ENCODE measurements around the gene DEPDC4. TPM values are rescaled to one million over a fixed set of nuclear protein-coding genes. Genes with fewer than 3 reads are reported as not detected.

Gene DEPDC4
- total and polyA plus RNA-seq, 2 of the 4 experiments (the other 2 are of a cell fraction), result 0.72 to 0.79 TPM

GRCh38 chr12:100238801-100239200, 28.1 kb downstream of the DEPDC4 start:
- POLR2A ChIA-PET (ENCODE audit: unreplicated experiment), result no interaction called here
- intact Hi-C loops (cut with micrococcal nuclease), result no loop called here

More at GRCh38 chr12:100238801-100239200, 28.1 kb downstream of the DEPDC4 start:
- Histone ChIP-seq H2AFZ (replicated peaks; ENCODE audit: low read length, poor library complexity) (no peak overlapping the region), H3K56ac (ENCODE audit: extremely low read depth, insufficient read depth, low read length) (no peak overlapping the region), H3K4me2 (ENCODE audit: low read depth, low read length) (no peak overlapping the region), H3K18ac (ENCODE audit: low read depth, low read length) (no peak overlapping the region), H3K14ac (replicated peaks; ENCODE audit: low read depth, low read length) (no peak overlapping the region), H3K9me3 (ENCODE audit: control insufficient read depth, insufficient read depth, low read length) (no peaks in the 10 kb centered on the region), H4K20me1 (ENCODE audit: insufficient read depth, low read length) (no peaks in the 10 kb centered on the region), H3K4me1 (ENCODE audit: control insufficient read depth, insufficient read depth, low read length) (peaks cover 3% of the 10 kb centered on the region), H2BK120ac (ENCODE audit: low read depth, low read length) (no peak overlapping the region), H4K8ac (ENCODE audit: low read depth in 2 of 2, low read length in 2 of 2) (no peak overlapping the region), H3K23ac (ENCODE audit: low read depth, low read length) (no peak overlapping the region), H3K36me3 (ENCODE audit: control insufficient read depth, insufficient read depth, low read length) (no peaks in the 10 kb centered on the region), H3K4me3 (ENCODE audit: insufficient read depth, low read depth, low read length) (no peak overlapping the region), H3K79me1 (ENCODE audit: low read depth in 1 of 2, low read length in 2 of 2) (no peaks in the 10 kb centered on the region), H3K9me1 (ENCODE audit: insufficient read depth, low read length) (no peaks in the 10 kb centered on the region), H2BK15ac (ENCODE audit: low read depth, low read length) (no peak overlapping the region), H4K5ac (ENCODE audit: low read depth, low read length) (no peak overlapping the region), H2BK5ac (ENCODE audit: low read depth, low read length, poor library complexity, severe bottlenecking) (no peak overlapping the region), H2AK5ac (ENCODE audit: low read depth, low read length) (no peak overlapping the region), H3K4ac (ENCODE audit: low read depth, low read length) (no peak overlapping the region), H2BK20ac (ENCODE audit: low read depth, low read length) (no peak overlapping the region), H4K91ac (ENCODE audit: insufficient read depth, low read depth, low read length) (no peak overlapping the region), H2AK9ac (replicated peaks; ENCODE audit: low read depth, low read length, poor library complexity) (no peak overlapping the region), H3K27ac (ENCODE audit: insufficient read depth, low read length) (no peak overlapping the region), H3K27me3 (ENCODE audit: control insufficient read depth, insufficient read depth, low read length) (no peaks in the 10 kb centered on the region), H3K9ac (ENCODE audit: low read depth, low read length) (no peak overlapping the region)
- CTCF ChIA-PET, result no interaction called here
- TF ChIP-seq CEBPB (IDR thresholded peaks at IDR 0.05; ENCODE audit: low read depth, low read length) (no peak), RCOR1 (IDR thresholded peaks at IDR 0.05; ENCODE audit: insufficient replicate concordance, low read length) (no peak), FOS (IDR thresholded peaks at IDR 0.05; ENCODE audit: low read depth, low read length) (no peak), MAZ (IDR thresholded peaks at IDR 0.05; ENCODE audit: borderline replicate concordance, low read depth, low read length) (no peak), CTCF (conservative IDR thresholded peaks at IDR 0.05; ENCODE audit: low read depth, low read length) (no peak), NFE2L2 (IDR thresholded peaks at IDR 0.05; ENCODE audit: low read depth, low read length) (no peak), SMC3 (IDR thresholded peaks at IDR 0.05; ENCODE audit: low read depth, low read length) (no peak), POLR2A (IDR thresholded peaks at IDR 0.05; ENCODE audit: low read depth, low read length) (no peak), USF2 (IDR thresholded peaks at IDR 0.05; ENCODE audit: low read depth, low read length) (no peak), ELK1 (IDR thresholded peaks at IDR 0.05; ENCODE audit: borderline replicate concordance, low read depth, low read length) (no peak), MXI1 (IDR thresholded peaks at IDR 0.05; ENCODE audit: borderline replicate concordance, low read depth, low read length) (no peak), BHLHE40 (IDR thresholded peaks at IDR 0.05; ENCODE audit: low read depth, low read length) (no peak)
- DNase-seq (no peak), ATAC-seq (ENCODE audit: low read depth) (no peak)
- in situ Hi-C loops (cut with MboI; ENCODE audit: low sequenced_read_pairs), result no loop called here
- WGBS, 2 experiments (ENCODE audit: extremely low coverage in 2 of 2, insufficient read length in 1 of 2), result no CpG with 5 or more reads among the region's 3 CpGs
- dilution Hi-C loops (cut with HindIII; ENCODE audit: low sequenced_read_pairs, unreplicated experiment), result no loop called here
- no TSS peak for BruUV-seq (replicated peaks)

Data from IMR-90 (cell line).